NCI-H146 treated with DMSO at 0.1 percent for 48 hours (cell line): Measurements from ENCODE around the gene MBP.

Source experiments
- DNase-seq: peaks from one replicate; lab custom pipeline; 2025; ENCODE audit not compliant: unreplicated experiment; lab: John Stamatoyannopoulos, UW

Gene MBP

GRCh38 chr18:77115192-77115953, 17.2 kb downstream of the MBP start:
- DNase-seq = no peak

DNA sequence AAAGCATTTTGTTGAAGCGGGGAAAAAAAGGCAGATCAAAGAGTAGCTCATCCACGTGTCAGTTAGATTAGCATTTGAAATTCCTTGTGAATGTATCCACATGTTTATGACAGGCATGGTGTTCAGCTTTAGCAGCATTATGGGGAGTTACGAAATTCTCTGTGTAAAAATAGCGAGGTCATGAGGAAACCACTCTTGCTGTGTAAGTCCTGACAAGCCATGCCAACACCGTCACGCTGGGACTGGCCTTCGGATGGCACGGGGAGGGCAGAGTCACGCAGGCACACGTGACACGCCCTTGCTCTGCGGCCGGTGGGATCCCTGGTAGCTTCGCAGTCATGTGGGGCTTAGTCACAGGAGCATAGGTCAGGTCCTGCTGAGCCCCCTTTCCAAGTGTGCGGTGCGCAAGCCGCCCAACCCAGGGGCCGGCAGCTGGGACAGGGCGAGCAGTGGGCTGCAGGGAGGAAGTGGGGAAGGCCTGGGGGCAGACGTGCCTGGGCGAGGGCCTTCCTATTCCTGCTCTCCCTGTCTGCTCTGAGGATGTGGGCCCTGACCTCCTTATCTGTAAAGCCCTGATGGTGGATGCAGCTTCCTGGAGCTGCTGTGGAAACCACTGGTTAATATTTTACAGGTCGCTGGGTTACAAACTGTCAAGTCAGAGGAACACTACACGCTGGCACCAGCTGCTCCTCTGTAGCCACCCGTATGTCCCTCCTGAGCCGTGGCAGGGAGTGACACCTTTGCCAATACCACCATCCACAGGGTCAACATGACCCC, 18.0 kb downstream of the MBP start:
- DNase-seq = no peak

GRCh38 chr18:77114152-77114414, 18.5 kb downstream of the MBP start:
- no peak for DNase-seq

DNA sequence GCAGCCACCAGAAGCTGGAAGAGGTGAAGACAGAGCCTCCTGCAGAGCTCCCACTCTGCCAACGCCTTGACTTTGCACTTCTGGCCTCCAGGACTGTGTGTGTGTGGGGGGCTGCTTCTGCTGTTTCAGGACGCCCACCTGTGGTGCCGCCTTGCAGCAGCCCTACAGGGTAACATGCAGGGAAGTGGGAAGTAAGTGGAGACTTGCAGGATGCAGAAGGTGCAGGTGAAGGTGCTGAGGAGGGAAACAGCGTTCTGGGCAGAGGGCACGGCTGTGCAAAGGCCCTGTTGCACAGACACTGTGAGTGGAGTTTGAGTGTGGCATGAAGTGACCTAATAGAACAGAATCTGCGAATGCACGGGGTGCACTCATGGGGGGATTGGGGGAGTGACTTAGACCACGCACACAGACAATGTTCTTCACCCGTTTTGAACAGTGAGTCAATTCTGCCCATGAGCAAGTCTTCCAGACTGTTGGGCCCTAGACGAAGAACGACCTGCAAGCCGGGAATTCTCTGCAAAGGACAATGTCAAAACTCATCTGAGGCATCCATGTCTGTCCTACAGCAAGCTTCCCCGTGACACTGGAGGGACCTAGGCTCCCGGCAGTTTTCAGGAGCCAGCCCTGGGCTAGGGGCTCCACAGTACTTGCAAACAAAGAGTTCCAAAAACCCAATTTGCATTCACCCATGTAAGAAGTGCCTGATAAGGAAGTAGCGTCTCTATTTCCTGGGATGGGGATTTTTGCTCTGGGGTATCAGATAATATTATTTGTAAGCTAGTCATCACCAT, 19.0 kb downstream of the MBP start:
- no peak for DNase-seq

DNA sequence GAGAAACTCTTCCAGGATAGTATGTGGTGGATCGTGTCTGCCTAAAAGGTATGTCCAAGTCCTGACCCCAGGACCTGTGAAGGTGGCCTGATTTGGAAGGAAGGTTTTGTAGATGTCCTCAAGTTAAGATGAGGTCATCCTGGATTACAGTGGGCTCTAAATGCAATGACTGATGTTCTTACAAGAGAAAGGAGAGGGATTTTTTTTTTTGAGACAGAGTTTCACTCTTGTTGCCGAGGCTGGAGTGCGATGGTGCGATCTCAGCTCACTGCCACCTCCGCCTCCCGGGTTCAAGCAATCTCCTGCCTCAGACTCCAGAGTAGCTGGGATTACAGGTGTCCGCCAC, 19.9 kb downstream of the MBP start:
- DNase-seq = no peak

DNA sequence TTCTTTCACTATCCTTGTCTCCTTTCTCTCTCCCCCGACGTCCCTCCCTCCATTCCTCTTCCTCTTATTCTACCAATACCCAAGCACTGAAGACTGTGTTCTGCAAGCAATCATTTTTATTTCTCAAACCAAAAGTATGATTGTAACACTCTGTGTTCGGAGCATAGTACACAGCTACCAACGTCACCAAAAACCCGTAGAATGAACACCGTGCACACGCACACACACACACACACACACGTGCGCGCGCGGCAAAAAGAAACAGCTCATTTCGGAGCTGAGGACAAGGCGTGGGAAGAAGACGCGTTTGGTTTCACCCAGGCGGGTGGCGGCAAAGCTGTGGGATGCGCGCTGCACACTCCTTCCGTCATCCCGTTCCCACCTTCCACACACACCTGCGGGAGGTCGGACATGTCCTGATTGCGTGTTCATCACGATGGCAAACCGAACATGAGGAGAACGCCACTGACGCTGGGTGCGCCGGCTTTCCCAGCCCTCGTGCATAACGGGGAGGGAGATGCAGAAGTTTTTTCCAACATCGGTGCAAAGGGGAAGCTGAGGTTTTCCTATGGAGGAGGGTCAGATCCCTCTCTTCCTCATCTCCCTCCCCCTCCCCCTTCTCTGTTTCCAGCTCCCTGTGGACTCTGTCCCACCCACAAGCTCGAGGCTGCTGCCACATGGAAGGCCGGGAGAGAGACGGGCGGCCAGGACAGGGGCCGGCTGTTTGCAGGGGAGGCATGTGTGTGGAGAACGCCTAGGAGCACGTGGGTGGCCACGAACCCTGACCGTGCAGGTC, 20.4 kb downstream of the MBP start:
- DNase-seq = no peak

GRCh38 chr18:77111449-77111848, 21.1 kb downstream of the MBP start:
- DNase-seq = no peak

DNA sequence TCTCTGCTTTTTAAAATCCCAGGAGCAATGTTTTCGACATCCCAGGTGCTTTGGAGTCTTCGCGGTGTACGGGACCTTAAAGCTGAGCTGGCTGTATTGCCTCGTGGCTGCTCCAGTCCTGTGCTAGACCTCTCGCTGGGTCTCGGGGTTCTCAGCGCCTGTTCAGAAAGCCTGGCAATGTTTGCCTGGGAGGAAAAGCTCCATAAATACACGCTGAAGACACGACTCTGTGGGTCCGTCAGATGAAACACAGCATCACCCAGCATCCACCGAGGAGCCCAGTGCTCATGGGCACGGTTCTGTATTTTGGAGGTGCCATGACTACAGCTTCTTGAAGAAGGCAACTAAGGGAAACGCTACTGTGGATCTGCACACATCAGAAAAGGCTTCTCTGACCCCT, 21.6 kb downstream of the MBP start:
- DNase-seq = no peak

GRCh38 chr18:77110400-77110799, 22.2 kb downstream of the MBP start:
- no peak for DNase-seq

GRCh38 chr18:77109648-77110019, 22.9 kb downstream of the MBP start:
- no peak for DNase-seq

GRCh38 chr18:77108821-77109647, 23.5 kb downstream of the MBP start:
- DNase-seq = no peak

DNA sequence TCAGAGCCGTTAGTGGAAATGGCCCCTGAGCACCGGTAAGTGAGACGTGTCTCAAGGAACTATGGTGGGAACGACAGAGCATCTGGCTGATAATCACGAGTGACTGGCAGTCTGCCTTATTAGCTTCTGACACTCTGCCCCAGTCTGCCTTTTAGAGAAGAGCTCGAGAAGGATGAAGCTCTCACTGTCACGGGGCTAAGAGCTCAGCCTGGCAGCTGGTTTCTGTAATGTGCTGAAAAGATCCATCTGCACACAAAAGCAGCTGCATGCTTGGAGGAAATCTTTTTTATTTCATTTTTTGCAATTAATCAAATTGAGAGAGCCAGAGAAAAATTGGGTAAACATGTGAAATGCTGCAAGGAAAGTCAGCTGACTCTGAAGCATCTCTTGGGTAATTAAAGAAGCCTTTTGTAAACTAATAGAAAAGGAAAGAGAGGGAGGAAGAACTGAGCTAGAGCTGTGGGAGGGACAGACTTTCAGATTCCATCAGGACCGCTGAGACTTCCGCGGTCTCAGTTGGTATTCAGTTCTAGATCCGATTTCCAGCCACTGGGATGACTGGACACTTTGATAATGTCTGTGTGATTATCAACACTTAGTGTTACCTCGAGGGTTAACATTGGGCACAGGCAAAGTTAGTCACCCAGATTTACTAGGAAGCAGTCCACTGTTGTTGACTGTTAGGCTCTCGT, 24.4 kb downstream of the MBP start:
- no peak for DNase-seq

- DNase-seq = no peak
These were observed 25.3 kb downstream of the MBP start for GRCh38 chr18:77107292-77107691.

DNA sequence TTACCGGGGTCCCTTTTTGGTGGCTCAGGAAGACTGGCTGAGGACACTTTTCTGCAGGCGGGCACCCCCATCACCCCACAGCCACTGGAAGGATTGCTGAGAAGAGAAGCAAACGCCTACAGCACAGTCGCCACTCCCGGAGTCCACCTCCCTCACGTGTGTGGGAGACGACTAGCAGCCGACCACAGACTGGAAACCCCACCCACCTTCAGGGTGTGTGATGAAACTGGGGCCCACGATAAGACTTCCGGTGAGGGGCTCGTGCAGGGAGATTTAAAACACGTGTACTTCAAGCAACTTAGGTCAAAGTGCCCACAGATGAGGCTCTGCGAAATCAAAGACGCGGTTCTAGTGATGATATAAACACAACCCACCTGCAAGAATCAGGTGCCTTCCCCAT, 26.3 kb downstream of the MBP start:
- DNase-seq = no peak

DNA sequence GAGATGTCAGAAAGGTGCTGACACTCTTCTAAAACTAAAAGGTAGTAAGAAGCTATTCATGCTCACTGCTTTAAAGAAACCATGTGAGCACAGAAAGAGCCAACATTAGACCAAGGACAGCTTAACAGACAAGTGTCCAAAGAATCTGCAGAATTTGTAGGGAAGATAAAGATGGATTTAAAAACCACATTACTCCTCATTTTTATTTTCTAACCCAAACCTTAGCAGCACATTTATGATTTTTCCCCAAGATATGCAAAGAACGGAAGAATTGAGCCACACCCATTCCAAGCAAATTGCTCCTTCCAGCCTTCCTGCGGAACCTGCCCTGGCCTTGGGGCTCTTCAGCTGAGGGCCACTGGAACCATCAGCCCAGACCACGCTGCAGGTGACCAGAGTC, 26.9 kb downstream of the MBP start:
- DNase-seq = no peak

DNA sequence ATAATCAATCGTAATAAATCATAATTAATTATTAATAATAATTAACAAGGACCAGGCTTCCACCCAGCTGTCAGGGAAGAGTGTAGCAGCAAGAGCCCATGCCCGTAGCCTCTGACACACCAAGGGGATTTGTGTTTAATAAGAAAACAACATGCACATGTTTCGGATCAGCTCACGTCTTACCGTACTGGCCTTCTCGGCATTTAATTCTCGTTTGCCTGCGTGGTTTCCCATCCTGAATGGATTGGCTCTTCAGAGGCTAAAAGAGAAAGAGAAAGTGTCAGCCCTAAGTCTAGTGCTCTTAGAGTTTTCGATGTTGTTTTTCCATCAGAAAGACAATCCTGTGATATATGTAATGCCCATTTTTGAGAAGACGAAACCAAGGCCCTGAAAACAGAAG, 27.6 kb downstream of the MBP start:
- DNase-seq = no peak

DNA sequence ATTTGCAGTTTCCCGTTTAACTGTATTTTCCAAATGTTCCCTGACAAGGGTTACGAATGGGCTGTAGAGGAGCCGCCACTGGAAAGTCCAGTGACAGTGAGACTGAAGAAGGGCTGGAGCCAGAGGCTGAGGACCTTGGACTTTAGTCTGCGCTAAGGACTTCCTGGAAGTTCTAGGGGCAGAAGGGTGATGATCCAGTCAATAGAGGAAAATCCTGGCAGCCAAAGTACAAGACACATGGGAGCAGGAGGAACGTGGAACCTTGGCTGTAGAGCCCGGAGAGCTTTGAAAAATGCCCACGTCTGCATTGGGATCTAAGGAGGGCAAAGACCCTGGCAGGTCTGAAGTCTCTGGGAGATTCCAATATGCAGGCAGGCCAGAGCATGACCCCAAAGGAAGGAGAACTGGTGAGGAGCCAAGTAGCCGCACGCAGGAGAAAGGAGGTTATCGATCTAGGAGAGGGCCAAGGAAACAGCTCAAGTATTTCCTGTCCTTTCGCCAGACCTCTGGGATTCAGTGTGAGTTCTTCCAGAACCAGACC, 28.5 kb downstream of the MBP start:
- no peak for DNase-seq

DNA sequence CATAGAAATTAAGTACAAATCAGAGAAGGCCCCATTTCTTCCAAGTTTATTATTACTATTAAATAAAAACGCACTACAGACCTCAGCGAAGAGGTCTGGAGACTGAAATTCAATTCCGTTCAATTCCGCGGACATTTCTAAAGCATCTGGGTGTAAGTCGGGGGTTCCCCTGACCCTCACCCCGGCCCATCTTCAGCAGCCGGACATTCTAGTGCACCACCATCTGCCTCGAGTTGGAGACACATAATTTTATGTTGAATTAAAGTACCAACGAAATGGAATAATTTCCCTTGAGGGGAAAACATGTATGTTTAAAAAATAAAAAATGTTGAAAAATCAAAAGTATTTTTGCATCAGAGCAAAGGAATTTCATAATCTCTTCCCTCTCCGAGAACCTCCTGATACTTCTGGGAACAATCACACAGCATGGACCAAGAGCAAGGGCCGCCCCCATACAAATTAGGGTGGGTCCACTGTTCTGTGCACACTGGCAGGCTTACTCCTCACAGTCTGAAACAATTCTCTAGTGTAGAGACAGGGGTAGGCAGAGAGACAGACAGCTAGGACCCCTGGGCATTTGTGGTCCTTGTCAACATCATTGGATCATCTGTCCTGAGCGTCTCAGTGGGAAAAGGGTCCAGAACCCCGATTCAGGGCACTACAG, 29.3 kb downstream of the MBP start:
- DNase-seq = no peak
